IPS-NIHi7 (cell line): ENCODE data around the gene D2HGDH.

Experiments
- DNase-seq: peaks from one replicate; pipeline ENCODE4 v3.0.0; 2012; ENCODE audit warnings: mixed read lengths; ENCODE audit errors: extremely low spot score

Gene D2HGDH

GRCh38 chr2:241734467-241735208 is at the start of gene D2HGDH:
TSS of gene D2HGDH (plus strand) at chr2:241734630. CDS start at chr2:241735225, 595 bp downstream.
- DNase-seq, result peak; percentile 99

DNA sequence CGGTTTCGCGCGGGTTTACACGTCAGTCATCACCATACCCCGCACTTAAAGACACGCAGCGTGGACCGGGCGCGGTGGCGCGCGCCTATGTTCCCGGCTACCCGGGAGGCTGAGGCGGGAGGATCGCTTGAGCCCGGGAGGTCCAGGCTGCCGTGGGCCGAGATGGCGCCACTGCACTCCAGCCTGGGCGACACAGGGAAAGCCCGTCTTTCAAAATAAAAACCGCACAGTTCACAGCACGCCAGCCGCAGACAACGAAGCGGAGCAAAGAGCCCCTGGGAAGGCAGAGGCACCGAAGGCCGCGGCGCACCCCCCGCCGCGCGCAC is 48.1 kb upstream of the D2HGDH start:
- no peak for DNase-seq

DNA sequence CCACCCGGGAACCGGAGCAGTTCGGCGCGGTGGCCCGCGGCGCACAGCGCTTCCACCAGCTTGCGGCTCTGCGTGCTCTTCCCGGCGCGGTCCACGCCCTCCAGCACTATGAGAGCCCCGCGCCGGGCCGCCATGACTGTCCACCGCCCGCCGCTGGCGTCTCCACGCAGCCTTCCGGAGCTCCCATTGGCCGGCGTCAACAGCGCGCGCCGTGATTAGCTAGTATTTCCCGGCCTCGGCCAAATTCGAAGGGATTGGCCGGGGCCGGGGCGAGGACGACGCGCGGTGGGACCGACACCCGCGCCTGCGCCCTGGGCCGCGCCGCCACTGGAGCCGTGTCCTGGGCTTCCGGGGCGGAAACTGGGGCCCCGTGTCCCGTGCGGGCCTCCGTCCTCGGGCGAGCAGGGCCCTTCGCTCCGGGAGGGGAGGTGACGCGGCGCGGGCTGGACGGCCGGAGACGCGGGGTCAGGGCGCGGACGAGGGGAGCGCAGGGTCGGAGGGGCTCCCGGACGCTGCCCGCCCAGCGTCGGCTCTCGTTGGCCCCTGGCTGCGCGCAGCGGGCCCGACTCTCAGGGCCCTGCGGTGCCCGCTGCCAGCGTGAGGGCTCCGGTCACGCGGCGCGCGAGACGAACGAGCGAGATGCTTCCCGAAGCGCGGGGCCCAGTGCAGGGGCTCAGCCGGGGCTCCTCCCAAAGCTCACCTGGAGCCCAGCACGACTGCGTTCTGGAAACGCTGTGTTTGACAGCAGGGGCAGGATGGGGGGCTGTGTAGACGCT is 47.6 kb upstream of the D2HGDH start, which contains the start of gene DTYMK:
DTYMK (minus strand) TSS at position 166 of the 776 bp plus-strand sequence; CDS start at position 134, 32 bp downstream.
- peak; percentile 99 for DNase-seq

DNA sequence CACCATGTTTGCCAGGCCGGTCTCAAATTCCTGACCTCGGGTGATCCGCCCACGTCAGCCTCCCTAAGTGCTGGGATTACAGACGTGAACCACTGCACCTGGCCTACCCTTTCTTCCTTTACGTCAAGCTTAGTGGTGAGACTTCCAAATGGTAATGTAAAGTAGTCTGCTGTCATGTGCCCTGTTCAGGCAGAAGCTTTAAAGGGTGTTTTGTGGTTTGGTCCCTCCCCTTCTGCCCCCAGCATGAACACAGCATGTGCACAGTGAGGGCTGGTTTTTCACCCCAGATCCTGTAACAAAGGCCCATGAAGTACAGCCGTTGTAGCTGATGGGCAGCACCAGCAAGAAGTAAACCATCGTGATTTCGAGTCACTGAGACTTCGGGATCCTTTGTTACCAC is 45.1 kb upstream of the D2HGDH start:
- DNase-seq, result no peak

DNA sequence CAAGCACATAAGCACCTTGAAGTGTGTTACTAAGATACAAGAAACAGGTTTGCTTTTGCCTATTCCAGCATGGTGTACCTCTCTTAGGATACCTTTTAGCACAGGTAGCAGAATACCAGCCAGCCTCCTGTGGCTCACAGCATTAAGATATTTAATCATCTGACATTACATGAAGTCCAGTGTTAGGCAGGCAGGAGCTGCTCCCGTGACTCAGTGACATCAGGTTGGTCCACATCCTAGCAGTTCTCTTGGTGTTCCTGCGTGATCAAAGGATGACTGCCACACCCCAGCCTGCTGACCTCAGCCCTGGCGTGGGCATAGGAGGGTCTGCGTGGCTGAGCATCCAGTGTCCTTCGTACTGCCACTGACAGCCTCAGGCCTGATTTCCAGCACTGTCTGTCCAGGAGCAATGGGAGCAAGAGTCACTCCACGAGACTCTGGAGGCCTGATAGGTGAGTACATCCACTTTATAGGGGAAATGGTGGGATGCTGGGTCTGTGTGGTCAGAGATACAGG is 44.2 kb upstream of the D2HGDH start:
- DNase-seq, result no peak

- no peak for DNase-seq
These were observed 42.0 kb upstream of the D2HGDH start for GRCh38 chr2:241692448-241692847.

DNA sequence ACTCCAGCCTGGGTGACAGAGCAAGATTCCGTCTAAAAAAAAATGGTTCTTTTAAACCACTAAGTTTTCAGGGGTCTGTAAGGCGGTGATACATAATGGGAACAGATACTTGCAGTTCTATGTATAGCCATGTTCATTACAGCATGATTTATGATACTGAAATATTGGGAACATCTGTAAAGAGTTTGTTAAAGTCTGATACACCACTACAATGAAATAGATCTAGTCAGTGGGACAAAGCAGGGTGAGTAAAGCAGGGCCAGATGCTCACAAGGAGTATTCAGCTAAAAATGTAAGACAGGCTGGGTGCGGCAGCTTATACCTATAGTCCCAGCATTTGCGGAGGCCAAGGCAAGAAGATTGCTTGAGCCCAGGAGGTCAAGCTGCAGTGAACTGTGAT is 38.8 kb upstream of the D2HGDH start:
- no peak for DNase-seq

DNA sequence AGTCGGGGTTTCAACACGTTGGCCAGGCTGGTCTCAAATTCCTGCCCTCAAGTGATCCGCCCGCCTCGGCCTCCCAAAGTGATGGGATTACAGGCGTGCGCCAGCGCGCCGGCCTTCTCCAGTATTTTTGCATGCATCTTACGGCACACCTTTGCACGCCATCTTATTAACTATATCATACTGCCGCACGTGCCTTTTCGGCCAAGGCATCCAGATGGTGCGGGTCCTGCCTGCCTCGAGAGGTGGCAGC is 33.4 kb upstream of the D2HGDH start:
- DNase-seq, result no peak

GRCh38 chr2:241701399-241702154 is 32.9 kb upstream of the D2HGDH start, which contains the start of gene ING5:
TSS of gene ING5 (plus strand) at chr2:241702039. CDS start at chr2:241702066, 27 bp downstream.
- DNase-seq, result peak; percentile 92

DNA sequence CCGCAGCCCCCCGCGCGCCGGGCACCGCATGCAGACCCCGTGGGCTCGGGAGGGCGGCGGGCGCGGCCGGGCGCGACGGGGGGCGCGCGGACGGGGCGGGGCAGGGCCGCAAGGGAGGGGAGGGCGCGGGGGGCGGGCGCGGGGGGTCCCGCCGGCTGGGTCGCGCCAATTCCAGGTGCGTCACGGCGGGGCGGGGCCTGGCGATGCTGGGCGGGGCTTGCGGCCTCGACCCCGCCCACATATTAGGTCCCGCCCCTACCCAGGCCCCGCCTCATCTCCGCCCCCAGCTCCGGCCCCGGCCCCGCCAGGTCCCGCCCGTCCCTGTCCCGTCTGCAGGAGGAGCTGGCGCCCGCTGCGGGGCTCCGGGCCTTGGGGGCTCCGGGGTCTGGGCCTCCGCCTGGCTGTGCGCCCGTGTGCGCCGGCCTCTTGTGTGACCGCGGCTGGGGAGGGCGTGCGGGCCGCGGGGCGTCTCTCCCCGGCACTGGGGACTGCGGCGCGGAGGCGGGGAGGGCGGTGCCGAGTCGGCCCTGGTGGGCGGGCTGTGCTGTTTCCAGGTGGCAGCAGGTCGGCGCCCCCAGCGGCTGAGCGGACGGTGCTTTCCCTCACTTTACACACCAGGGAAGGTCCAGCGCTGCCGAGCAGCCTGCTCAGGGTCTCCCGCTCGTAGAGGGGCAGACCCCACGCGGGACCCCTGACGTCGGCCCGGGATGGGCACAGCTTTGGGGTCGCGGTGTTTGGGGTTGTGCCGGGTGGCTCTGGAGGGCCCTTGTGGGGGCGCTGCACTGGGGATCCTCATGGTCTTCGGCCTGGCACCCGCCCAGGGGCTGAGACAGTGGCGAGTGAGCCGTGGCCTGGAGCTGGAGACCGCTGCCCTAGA is 32.0 kb upstream of the D2HGDH start:
- peak; percentile 94 for DNase-seq

GRCh38 chr2:241703032-241703604 is 31.3 kb upstream of the D2HGDH start:
- DNase-seq, result no peak

- no peak for DNase-seq
These were observed 27.9 kb upstream of the D2HGDH start for GRCh38 chr2:241706537-241706936.

DNA sequence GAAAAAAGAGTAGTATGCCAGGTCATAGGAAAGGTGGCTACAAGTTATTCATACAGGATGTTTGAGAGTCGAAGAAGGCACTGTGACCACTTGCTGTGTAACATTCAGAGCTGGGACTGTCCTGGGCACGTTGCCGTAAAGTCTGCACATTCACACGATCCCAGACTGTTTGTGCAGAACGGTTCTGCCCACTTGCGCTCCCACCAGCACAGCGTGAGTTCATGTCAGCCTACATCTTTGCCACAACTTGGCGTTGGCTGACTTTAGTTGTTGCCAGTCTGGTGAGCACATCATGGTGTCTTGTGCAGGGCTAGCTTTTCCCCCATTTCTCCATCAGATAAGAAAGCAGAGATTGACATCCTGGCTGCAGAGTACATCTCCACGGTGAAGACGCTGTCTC is 25.6 kb upstream of the D2HGDH start:
- DNase-seq, result no peak

DNA sequence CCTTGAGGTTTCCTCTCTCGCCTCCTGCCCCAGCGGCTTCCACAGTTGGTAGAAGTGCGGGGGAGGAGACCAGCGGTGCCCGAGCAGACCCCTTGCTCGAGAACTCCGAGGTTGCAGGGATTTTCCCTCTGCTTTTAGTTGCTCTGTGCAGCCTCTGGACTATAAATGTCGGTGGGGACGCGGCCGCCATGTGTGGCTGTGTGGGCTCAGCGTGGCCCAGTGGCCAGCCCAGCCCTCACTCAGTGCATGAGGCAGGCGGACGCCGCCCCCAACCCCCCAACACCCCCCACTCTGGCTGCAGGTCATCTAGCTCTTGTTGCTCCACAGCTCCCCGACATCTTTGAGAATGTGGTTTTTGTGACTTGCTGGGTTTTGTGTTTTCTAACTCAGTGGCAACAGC is 15.3 kb upstream of the D2HGDH start:
- no peak for DNase-seq

- DNase-seq, result no peak
These were observed 14.3 kb upstream of the D2HGDH start for GRCh38 chr2:241720099-241720498.

- DNase-seq, result no peak
These were observed 13.9 kb upstream of the D2HGDH start for GRCh38 chr2:241720560-241720959.

GRCh38 chr2:241721852-241722251 is 12.6 kb upstream of the D2HGDH start:
- DNase-seq, result no peak

- DNase-seq, result no peak
These were observed 11.5 kb upstream of the D2HGDH start for GRCh38 chr2:241722896-241723454.

DNA sequence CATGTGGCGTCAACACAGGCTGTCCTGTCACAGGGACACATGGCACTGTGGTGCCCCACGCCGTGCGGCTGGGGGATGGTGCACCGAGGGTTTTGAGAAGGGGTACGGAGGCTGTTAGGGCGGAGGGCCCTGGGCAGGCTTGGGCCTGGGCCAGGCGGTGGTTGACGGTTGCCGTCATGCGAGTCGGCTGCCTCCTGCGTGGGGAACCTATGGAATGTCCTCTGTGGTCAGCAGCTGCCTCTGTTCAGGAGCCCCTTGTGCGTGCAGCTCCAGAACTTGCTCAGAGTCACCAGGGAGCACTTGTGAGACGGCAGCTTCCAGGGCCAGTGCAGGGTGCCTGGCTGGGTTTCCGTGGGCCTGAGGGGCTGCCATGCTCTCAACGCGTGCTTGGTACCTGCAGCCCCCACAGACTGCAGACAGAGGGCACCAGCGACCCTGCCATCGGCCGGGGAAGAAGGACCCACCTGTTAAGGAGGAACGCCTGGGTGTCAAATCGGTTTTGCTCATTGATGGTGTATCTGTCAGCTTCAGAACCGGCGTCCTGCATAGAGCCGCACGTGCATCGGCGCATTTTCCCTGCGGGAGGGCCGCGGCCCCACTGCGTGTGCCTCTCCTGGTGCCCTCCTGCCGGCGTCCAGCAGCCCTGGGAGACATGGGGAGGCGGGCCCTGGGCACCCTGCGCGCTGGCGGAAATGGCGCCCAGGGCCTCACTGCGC is 10.0 kb upstream of the D2HGDH start:
- DNase-seq, result peak; percentile 78
